WTC11 (cell line): Measurements from ENCODE around the gene UAP1. TPM values are rescaled to one million over a fixed set of nuclear protein-coding genes. Genes with fewer than 3 reads are reported as not detected.

Experiments used
- ATAC-seq: fragments of 200-7000 bp; cut with Tn5 transposase; 2 replicates; pipeline ENCODE4 v1.10.0; 2021; ENCODE audit warnings: mild to moderate bottlenecking, moderate library complexity
- CTCF ChIA-PET: fragments of 300-600 bp; sonication (Branson Sonifier 250); formaldehyde crosslinking; loops from one replicate; lab custom pipeline; 2021; ENCODE audit warnings: antibody characterized with exemption; lab: Charles Lee
- POLR2A ChIA-PET: fragments of 350-600 bp; sonication (Branson Sonifier 250); formaldehyde crosslinking; loops from one replicate; lab custom pipeline; 2021; ENCODE audit warnings: antibody characterized with exemption; lab: Charles Lee
- DNase-seq: peaks from one replicate; pipeline ENCODE4 v3.0.0; 2021; ENCODE audit warnings: low spot score
- H3K27ac Mint-ChIP-seq: 2 replicates; pipeline ENCODE4 v1.8.0; 2021; ENCODE audit warnings: mixed read lengths
- H3K27me3 Mint-ChIP-seq: 2 replicates; pipeline ENCODE4 v1.8.0; 2021; ENCODE audit warnings: low read depth, mild to moderate bottlenecking, moderate library complexity, mixed read lengths
- H3K36me3 Mint-ChIP-seq: 2 replicates; pipeline ENCODE4 v1.8.0; 2021; ENCODE audit warnings: mixed read lengths
- H3K4me1 Mint-ChIP-seq: 2 replicates; pipeline ENCODE4 v1.8.0; 2022; ENCODE audit warnings: mixed read lengths
- H3K4me3 Mint-ChIP-seq: 2 replicates; pipeline ENCODE4 v1.8.0; 2021; ENCODE audit warnings: mild to moderate bottlenecking, moderate library complexity, mixed read lengths
- H3K9me3 Mint-ChIP-seq: 2 replicates; pipeline ENCODE4 v1.8.0; 2021; ENCODE audit warnings: mixed read lengths
- ATF1 ChIP-seq: sonication (generic); formaldehyde crosslinking; IDR thresholded peaks from 2 replicates; pipeline ENCODE4 v1.8.1; 2023; ENCODE audit warnings: mild to moderate bottlenecking, moderate library complexity, missing genetic modification reagents
- CREM ChIP-seq: sonication (generic); formaldehyde crosslinking; IDR thresholded peaks from 2 replicates; pipeline ENCODE4 v1.8.1; 2022; ENCODE audit warnings: mild to moderate bottlenecking, missing genetic modification reagents, moderate library complexity
- EMX1 ChIP-seq: fragments of 250-450 bp; sonication (Bioruptor Pico); IDR thresholded peaks from 2 replicates; pipeline ENCODE4 v1.8.0; 2021; ENCODE audit warnings: mild to moderate bottlenecking
- FOXK1 ChIP-seq: sonication (generic); formaldehyde crosslinking; IDR thresholded peaks from 2 replicates; pipeline ENCODE4 v1.8.0; 2022; ENCODE audit warnings: mild to moderate bottlenecking, moderate library complexity, missing genetic modification reagents
- GABPB1 ChIP-seq: sonication (generic); formaldehyde crosslinking; IDR thresholded peaks from 2 replicates; pipeline ENCODE4 v1.8.1; 2023; ENCODE audit warnings: mild to moderate bottlenecking, missing genetic modification reagents
- GRHL2 ChIP-seq: fragments of 250-450 bp; sonication (Bioruptor Pico); IDR thresholded peaks from 2 replicates; pipeline ENCODE4 v1.8.0; 2022; ENCODE audit warnings: mild to moderate bottlenecking, moderate library complexity; ENCODE audit not compliant: insufficient replicate concordance, severe bottlenecking
- JUN ChIP-seq: sonication (generic); formaldehyde crosslinking; IDR thresholded peaks from 2 replicates; pipeline ENCODE4 v1.8.0; 2023; ENCODE audit warnings: mild to moderate bottlenecking, missing genetic modification reagents
- SMAD3 ChIP-seq: sonication (generic); formaldehyde crosslinking; IDR thresholded peaks from 2 replicates; pipeline ENCODE4 v1.8.0; 2022; ENCODE audit warnings: missing genetic modification reagents, mild to moderate bottlenecking, borderline replicate concordance
- SMAD4 ChIP-seq: sonication (generic); formaldehyde crosslinking; IDR thresholded peaks from 2 replicates; pipeline ENCODE4 v1.8.0; 2022; ENCODE audit warnings: mild to moderate bottlenecking, missing genetic modification reagents
- TP53 ChIP-seq: sonication (generic); formaldehyde crosslinking; IDR thresholded peaks from 2 replicates; pipeline ENCODE4 v1.8.1; 2023; ENCODE audit warnings: mild to moderate bottlenecking, missing genetic modification reagents
- total RNA-seq: library from RNA; stranded (reverse); gene quantifications from 3 replicates; pipeline ENCODE4 v1.2.3, GENCODE V29; 2021
- TF ChIP-seq, protein P1 (sequence below): sonication (generic); formaldehyde crosslinking; IDR thresholded peaks from 2 replicates; pipeline ENCODE4 v1.8.0; 2022; ENCODE audit warnings: mild to moderate bottlenecking, missing genetic modification reagents
- TF ChIP-seq, protein P2 (sequence below): fragments of 250-450 bp; sonication (Bioruptor Pico); IDR thresholded peaks from 2 replicates; pipeline ENCODE4 v1.9.0; 2021; ENCODE audit warnings: moderate library complexity, mild to moderate bottlenecking, inconsistent platforms, borderline replicate concordance
- TF ChIP-seq, protein P3 (sequence below): fragments of 250-450 bp; sonication (Bioruptor Pico); IDR thresholded peaks from 2 replicates; pipeline ENCODE4 v1.9.0; 2021; ENCODE audit warnings: mild to moderate bottlenecking, borderline replicate concordance
- TF ChIP-seq, protein P4 (sequence below): sonication (generic); formaldehyde crosslinking; conservative IDR thresholded peaks from 2 replicates; pipeline ENCODE4 v1.8.1; 2022; ENCODE audit warnings: mild to moderate bottlenecking, missing genetic modification reagents
- TF ChIP-seq, protein P5 (sequence below): sonication (generic); formaldehyde crosslinking; IDR thresholded peaks from 2 replicates; pipeline ENCODE4 v1.8.1; 2022; ENCODE audit warnings: missing genetic modification reagents, borderline replicate concordance
- TF ChIP-seq, protein P6 (sequence below): sonication (generic); formaldehyde crosslinking; IDR thresholded peaks from 2 replicates; pipeline ENCODE4 v1.8.0; 2022; ENCODE audit warnings: missing genetic modification reagents
- TF ChIP-seq, protein P7 (sequence below): sonication (generic); formaldehyde crosslinking; IDR thresholded peaks from 2 replicates; pipeline ENCODE4 v1.8.0; 2022; ENCODE audit warnings: mild to moderate bottlenecking, missing genetic modification reagents

UAP1 gene
- total RNA-seq, 1 experiment from 2014 or later, result 31.1 TPM

DNA sequence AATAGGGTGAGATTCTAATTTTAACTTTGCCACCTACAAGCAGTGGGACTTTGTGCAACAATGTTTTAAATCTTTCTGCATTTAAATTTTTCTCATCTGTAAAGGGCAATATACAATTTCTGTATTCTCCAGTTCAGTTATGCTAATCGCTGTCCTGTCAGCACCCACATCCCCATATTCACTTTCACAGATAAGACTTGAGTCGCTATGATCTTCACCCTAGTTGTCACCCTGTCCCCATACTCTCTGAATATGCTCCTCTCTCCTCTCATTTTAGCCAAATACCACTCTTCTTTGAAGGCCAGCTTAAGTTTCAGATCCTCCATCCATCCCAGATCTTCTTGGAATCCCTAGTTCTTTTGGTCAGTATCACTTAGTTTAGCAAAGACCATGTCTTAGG is 79.6 kb downstream of the UAP1 start:
- ATAC-seq, result no peak
- CTCF ChIA-PET, result interaction anchor here (0.9 to 1.3 kb wide), 2 partner anchors 159 to 190 kb away, joined by 3 read pairs; no protein-coding TSS in a partner anchor

More for the DNA sequence above, 79.6 kb downstream of the UAP1 start:
- no peaks in the 10 kb centered on the region for H3K4me1 Mint-ChIP-seq
- H3K27ac Mint-ChIP-seq, result no peak overlapping the region
- no peak for TF ChIP-seq EMX1 (CRISPR knock-in tag)
- TF ChIP-seq, protein P1, sequence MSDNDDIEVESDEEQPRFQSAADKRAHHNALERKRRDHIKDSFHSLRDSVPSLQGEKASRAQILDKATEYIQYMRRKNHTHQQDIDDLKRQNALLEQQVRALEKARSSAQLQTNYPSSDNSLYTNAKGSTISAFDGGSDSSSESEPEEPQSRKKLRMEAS, result no peak
- no peak for TF ChIP-seq SMAD4 (CRISPR knock-in tag)
- no peak for TF ChIP-seq TP53 (CRISPR knock-in tag)
- TF ChIP-seq, protein P2, sequence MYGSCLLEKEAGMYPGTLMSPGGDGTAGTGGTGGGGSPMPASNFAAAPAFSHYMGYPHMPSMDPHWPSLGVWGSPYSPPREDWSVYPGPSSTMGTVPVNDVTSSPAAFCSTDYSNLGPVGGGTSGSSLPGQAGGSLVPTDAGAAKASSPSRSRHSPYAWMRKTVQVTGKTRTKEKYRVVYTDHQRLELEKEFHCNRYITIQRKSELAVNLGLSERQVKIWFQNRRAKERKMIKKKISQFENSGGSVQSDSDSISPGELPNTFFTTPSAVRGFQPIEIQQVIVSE (CRISPR knock-in tag), result no peak
- TF ChIP-seq GABPB1 (CRISPR knock-in tag), result no peak
- no peak for TF ChIP-seq FOXK1 (CRISPR knock-in tag)
- TF ChIP-seq, protein P3, sequence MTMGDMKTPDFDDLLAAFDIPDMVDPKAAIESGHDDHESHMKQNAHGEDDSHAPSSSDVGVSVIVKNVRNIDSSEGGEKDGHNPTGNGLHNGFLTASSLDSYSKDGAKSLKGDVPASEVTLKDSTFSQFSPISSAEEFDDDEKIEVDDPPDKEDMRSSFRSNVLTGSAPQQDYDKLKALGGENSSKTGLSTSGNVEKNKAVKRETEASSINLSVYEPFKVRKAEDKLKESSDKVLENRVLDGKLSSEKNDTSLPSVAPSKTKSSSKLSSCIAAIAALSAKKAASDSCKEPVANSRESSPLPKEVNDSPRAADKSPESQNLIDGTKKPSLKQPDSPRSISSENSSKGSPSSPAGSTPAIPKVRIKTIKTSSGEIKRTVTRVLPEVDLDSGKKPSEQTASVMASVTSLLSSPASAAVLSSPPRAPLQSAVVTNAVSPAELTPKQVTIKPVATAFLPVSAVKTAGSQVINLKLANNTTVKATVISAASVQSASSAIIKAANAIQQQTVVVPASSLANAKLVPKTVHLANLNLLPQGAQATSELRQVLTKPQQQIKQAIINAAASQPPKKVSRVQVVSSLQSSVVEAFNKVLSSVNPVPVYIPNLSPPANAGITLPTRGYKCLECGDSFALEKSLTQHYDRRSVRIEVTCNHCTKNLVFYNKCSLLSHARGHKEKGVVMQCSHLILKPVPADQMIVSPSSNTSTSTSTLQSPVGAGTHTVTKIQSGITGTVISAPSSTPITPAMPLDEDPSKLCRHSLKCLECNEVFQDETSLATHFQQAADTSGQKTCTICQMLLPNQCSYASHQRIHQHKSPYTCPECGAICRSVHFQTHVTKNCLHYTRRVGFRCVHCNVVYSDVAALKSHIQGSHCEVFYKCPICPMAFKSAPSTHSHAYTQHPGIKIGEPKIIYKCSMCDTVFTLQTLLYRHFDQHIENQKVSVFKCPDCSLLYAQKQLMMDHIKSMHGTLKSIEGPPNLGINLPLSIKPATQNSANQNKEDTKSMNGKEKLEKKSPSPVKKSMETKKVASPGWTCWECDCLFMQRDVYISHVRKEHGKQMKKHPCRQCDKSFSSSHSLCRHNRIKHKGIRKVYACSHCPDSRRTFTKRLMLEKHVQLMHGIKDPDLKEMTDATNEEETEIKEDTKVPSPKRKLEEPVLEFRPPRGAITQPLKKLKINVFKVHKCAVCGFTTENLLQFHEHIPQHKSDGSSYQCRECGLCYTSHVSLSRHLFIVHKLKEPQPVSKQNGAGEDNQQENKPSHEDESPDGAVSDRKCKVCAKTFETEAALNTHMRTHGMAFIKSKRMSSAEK, result no peak
- TF ChIP-seq, protein P4, sequence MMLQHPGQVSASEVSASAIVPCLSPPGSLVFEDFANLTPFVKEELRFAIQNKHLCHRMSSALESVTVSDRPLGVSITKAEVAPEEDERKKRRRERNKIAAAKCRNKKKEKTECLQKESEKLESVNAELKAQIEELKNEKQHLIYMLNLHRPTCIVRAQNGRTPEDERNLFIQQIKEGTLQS (CRISPR knock-in tag), result no peak
- TF ChIP-seq ATF1 (CRISPR knock-in tag), result no peak
- TF ChIP-seq, protein P5, sequence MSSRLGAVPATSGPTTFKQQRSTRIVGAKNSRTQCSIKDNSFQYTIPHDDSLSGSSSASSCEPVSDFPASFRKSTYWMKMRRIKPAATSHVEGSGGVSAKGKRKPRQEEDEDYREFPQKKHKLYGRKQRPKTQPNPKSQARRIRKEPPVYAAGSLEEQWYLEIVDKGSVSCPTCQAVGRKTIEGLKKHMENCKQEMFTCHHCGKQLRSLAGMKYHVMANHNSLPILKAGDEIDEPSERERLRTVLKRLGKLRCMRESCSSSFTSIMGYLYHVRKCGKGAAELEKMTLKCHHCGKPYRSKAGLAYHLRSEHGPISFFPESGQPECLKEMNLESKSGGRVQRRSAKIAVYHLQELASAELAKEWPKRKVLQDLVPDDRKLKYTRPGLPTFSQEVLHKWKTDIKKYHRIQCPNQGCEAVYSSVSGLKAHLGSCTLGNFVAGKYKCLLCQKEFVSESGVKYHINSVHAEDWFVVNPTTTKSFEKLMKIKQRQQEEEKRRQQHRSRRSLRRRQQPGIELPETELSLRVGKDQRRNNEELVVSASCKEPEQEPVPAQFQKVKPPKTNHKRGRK (CRISPR knock-in tag), result no peak
- TF ChIP-seq, protein P6, sequence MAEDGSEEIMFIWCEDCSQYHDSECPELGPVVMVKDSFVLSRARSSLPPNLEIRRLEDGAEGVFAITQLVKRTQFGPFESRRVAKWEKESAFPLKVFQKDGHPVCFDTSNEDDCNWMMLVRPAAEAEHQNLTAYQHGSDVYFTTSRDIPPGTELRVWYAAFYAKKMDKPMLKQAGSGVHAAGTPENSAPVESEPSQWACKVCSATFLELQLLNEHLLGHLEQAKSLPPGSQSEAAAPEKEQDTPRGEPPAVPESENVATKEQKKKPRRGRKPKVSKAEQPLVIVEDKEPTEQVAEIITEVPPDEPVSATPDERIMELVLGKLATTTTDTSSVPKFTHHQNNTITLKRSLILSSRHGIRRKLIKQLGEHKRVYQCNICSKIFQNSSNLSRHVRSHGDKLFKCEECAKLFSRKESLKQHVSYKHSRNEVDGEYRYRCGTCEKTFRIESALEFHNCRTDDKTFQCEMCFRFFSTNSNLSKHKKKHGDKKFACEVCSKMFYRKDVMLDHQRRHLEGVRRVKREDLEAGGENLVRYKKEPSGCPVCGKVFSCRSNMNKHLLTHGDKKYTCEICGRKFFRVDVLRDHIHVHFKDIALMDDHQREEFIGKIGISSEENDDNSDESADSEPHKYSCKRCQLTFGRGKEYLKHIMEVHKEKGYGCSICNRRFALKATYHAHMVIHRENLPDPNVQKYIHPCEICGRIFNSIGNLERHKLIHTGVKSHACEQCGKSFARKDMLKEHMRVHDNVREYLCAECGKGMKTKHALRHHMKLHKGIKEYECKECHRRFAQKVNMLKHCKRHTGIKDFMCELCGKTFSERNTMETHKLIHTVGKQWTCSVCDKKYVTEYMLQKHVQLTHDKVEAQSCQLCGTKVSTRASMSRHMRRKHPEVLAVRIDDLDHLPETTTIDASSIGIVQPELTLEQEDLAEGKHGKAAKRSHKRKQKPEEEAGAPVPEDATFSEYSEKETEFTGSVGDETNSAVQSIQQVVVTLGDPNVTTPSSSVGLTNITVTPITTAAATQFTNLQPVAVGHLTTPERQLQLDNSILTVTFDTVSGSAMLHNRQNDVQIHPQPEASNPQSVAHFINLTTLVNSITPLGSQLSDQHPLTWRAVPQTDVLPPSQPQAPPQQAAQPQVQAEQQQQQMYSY (CRISPR knock-in tag), result no peak
- TF ChIP-seq JUN (CRISPR knock-in tag), result no peak
- TF ChIP-seq, protein P7, sequence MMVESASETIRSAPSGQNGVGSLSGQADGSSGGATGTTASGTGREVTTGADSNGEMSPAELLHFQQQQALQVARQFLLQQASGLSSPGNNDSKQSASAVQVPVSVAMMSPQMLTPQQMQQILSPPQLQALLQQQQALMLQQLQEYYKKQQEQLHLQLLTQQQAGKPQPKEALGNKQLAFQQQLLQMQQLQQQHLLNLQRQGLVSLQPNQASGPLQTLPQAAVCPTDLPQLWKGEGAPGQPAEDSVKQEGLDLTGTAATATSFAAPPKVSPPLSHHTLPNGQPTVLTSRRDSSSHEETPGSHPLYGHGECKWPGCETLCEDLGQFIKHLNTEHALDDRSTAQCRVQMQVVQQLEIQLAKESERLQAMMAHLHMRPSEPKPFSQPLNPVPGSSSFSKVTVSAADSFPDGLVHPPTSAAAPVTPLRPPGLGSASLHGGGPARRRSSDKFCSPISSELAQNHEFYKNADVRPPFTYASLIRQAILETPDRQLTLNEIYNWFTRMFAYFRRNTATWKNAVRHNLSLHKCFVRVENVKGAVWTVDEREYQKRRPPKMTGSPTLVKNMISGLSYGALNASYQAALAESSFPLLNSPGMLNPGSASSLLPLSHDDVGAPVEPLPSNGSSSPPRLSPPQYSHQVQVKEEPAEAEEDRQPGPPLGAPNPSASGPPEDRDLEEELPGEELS (CRISPR knock-in tag), result no peak
- no peak for TF ChIP-seq CREM
- TF ChIP-seq GRHL2, result no peak
- no peak for TF ChIP-seq SMAD3 (CRISPR knock-in tag)
- H3K36me3 Mint-ChIP-seq, result no peaks in the 10 kb centered on the region
- DNase-seq, result no peak
- H3K4me3 Mint-ChIP-seq, result no peak overlapping the region
- H3K9me3 Mint-ChIP-seq, result no peaks in the 10 kb centered on the region
- POLR2A ChIA-PET, result no interaction called here
- no peaks in the 10 kb centered on the region for H3K27me3 Mint-ChIP-seq
